Heart right ventricle (tissue), 16 donors: Measurements from ENCODE around the gene OR2A7. TPM values are rescaled to one million over a fixed set of nuclear protein-coding genes. Genes with fewer than 3 reads are reported as not detected.
"Not testable (repeated sequence)": the region's sequence is repeated elsewhere in the genome, so short reads cannot be mapped to it uniquely, and the experiment has no call there.

Source experiments
- ATAC-seq, 8 donors: fragments of 200-7000 bp; cut with Tn5 transposase; one replicate each; pipeline ENCODE4 v1.9.1; 2020; ENCODE audit warnings: mild to moderate bottlenecking in 8 of 8, moderate library complexity in 8 of 8, moderate number of reproducible peaks in 1 of 8
- DNase-seq, 2 donors: peaks; one replicate each; pipeline ENCODE4 v3.0.0-alpha.2; 2020
- H3K27ac ChIP-seq, 10 donors: fragments of 200-600 bp; sonication (generic) in 2 of 10; one replicate each; pipeline versions ENCODE4 v1.5.0 to v1.8.0; 2020 to 2022; ENCODE audit warnings: mild to moderate bottlenecking in 3 of 10
- H3K27me3 ChIP-seq, 7 donors: fragments of 200-600 bp; one replicate each; pipeline ENCODE4 v1.8.0; 2021 to 2022; ENCODE audit warnings: mild to moderate bottlenecking in 2 of 7
- H3K36me3 ChIP-seq, 9 donors: fragments of 200-600 bp; sonication (generic) in 1 of 9; one replicate each; pipeline versions ENCODE4 v1.5.0 to v1.8.0; 2020 to 2022; ENCODE audit warnings: mild to moderate bottlenecking in 2 of 9
- H3K4me1 ChIP-seq, 9 donors: fragments of 200-600 bp; sonication (generic) in 1 of 9; one replicate each; pipeline versions ENCODE4 v1.5.0 to v1.8.0; 2020 to 2022; ENCODE audit warnings: mild to moderate bottlenecking in 4 of 9
- H3K4me3 ChIP-seq, 10 donors: fragments of 200-600 bp; sonication (generic) in 2 of 10; one replicate each; pipeline versions ENCODE4 v1.5.0 to v1.8.0; 2020 to 2022; ENCODE audit warnings: mild to moderate bottlenecking in 7 of 10, moderate library complexity in 2 of 10
- H3K9me3 ChIP-seq, 11 donors: fragments of 200-600 bp in 10 of 11; sonication (generic) in 2 of 11; one replicate each; pipeline versions ENCODE4 v1.5.0 to v1.8.0; 2013 to 2022; ENCODE audit warnings: mild to moderate bottlenecking in 2 of 11, control low read depth in 1 of 11, moderate library complexity in 1 of 11
- WGBS, 2 donors: extraction: QIAGEN DNeasy Blood & Tissue Kit; methylation state at CpG; one replicate each; pipeline ENCODE4 v1.1.7; 2013; ENCODE audit warnings: inconsistent platforms in 1 of 2; 5-methylcytosine and 5-hydroxymethylcytosine counted together
- intact Hi-C, 10 donors: fragments of 100-400 bp; cut with DNase I; formaldehyde crosslinking; loops; one replicate each; pipeline versions ENCODE4 v1.11.1 to v1.14.2; 2022
- long read RNA-seq, 3 donors: library from polyadenylated mRNA; unstranded; transcript quantifications; one replicate each; pipeline ENCODE4 v2.0.0, GENCODE V29; 2020 to 2021
- polyA plus RNA-seq, 2 donors: library from polyadenylated mRNA; stranded (reverse); fragments of 200-250 nt; gene quantifications; one replicate each; pipeline ENCODE4 v1.2.3, GENCODE V29; 2013
- total RNA-seq, 10 donors: library from RNA; stranded (reverse); fragmentation: NEBNext Ultra II Directional in 3 of 10; extraction: Animal tissue kit (Norgen Biotek cat#: 25700) in 3 of 10; gene quantifications; one replicate each; pipeline versions ENCODE4 v1.2.1 to v1.2.4, GENCODE V29; 2021 to 2023
- donor health status: Arrhythmogenic right ventricular cardiomyopathy.
- donor health status: ischemic (EF 13 %, LVEDD 7.1; RV severe dilation, severe dysfunction).
- donor health status: healthy with polysubstance abuse.
- donor health status: DM: no; HTN: yes; CAD: no.
- donor health status: DM: no; HTN: no; CAD: no.
- donor health status: ischemic (EF 25% LVEDD 6.9; RV normal size, moderate dysfunction).
- donor health status: ischemic (EF 25% LVEDD 5.7; RV mildly dilated, moderate dysfunction).
- donor health status: healthy.
- donor health status: DM: yes; HTN: yes; CAD: no.
- donor health status: Ischemic cardiomyopathy.
- donor health status: ischemic (EF 35%, LVEDD 5.7; RV mildly dilated, moderate dysfunction).
- donor health status: nonischemic (EF 11% LVEDD 7.7; RV severe dilation, severe dysfunction).
- donor health status: DM: yes; HTN: yes; CAD: no.
- donor health status: PGD.
- donor health status: ischemic (EF 29% LVEDD 5.4; RV normal size, mild dysfunction).
- donor health status: nonischemic (EF 23%, LVEDD 6.1; RV moderate dilation, normal function).

The OR2A7 gene
- total RNA-seq = under 1 TPM; 0.23 to 0.56 (median 0.40) TPM
- under 1 TPM; 0.13 to 0.51 TPM for polyA plus RNA-seq
- long read RNA-seq, donor 1 = 0 reads
- long read RNA-seq, donor 2 = 0 reads
- long read RNA-seq, donor 3 = 0 reads

DNA sequence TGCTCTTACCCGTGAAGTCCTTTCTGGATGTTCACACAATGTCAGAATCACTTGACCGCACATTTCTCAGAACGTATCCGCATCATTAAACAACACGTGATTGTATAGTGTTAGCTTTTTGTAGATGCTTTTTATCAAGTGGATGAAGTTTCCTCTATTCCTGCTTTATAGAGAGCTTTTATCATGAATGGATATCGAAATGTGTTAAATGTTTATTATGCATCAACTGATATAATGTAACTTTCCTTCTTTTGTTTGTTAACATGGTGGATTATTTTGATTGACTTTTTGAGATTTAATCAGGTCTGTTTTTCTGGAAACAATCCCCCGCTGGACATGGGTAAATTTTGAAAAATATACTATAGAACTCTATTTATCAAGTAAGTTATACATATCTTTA, at the start of gene OR2A7:
OR2A7 (minus strand) TSS at position 101 of the 400 bp plus-strand sequence. CDS start 5,164 bp downstream, outside the sequence.
- 89 to 90% methylated on average over 6 of the region's 7 CpGs for WGBS, 2 donors
- ATAC-seq, H3K27ac ChIP-seq, DNase-seq, H3K27me3 ChIP-seq, H3K4me3 ChIP-seq, intact Hi-C loops, H3K9me3 ChIP-seq, H3K36me3 ChIP-seq, H3K4me1 ChIP-seq: not testable (repeated sequence)

DNA sequence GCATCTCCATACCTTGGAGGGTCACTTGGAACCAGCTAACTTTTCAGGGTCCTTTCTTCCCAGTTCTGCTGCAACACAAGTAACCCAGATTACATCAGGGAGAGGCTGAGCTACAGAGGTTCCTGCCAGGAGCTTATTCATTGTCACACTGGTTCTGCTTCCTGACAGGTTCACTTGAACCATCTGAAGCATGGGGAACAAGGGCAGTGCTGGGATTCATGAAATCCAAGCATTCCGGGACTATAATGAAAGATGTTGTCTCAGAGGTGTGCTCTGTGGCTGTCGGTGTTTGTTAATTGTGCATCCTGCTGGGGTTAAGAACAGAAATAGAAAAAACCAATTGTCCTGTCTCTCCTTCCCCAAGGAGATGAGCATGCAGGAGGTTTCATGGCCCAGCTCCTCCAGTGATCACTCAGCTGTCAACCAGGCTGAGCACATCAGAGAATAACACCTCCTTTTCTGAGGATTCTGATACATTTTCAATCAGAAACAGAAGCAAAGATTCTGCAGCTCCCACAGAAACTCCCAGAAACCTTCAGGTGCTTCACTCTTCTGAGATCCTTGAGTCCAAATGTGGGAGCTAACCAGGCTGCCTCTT, 47.4 kb upstream of the OR2A7 start, which contains the start of gene OR2A1:
OR2A1 (plus strand) TSS at position 548 of the 598 bp plus-strand sequence. CDS start 5,706 bp downstream, outside the sequence.
- H3K27me3 ChIP-seq, ATAC-seq, H3K27ac ChIP-seq, H3K4me3 ChIP-seq, DNase-seq, H3K36me3 ChIP-seq, H3K9me3 ChIP-seq, H3K4me1 ChIP-seq, intact Hi-C loops: not testable (repeated sequence)
- WGBS, 2 donors = no CpG with 5 or more reads among the region's 2 CpGs

DNA sequence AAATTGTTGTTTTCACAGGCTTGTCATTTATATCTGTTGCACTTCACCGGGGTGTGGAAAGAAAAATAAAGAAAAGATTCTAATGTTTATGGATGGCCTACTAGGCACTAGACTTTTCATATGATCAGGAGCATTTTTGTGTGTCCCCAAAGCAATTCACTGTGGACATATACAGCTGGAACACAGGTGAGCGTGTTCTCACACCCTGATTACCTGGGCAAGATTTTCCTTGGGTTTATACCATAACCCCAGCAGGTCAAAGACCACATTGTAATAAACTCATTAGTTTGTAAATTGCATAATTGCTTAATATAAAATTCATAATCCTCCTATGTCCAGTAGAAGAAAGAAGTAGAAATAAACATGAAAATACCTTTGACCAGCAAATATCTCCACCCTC, 46.6 kb upstream of the OR2A7 start:
- ATAC-seq, intact Hi-C loops: not testable (repeated sequence)

DNA sequence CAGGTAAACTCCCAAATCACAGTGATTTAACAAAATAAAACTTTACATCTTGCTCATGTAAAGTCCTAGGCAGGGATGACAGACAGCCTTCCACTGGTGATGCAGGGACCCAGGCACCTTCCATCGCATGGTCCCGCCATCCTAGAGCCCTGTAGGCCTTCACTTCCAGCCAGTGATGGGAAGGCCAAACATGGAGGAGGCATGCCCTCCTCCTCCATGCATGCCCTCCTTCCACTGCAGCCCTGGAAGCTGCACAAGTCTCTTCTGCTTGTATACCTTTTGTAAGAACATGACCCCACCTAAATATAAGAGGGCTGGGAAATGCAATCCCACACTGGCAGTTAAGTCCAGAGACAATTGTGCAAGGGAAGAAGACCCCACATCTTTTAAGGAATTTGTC, 45.1 kb upstream of the OR2A7 start:
- H3K4me1 ChIP-seq, H3K9me3 ChIP-seq, H3K27ac ChIP-seq, H3K27me3 ChIP-seq, intact Hi-C loops, ATAC-seq, H3K36me3 ChIP-seq, H3K4me3 ChIP-seq, DNase-seq: not testable (repeated sequence)
- WGBS, 2 donors = no CpG with 5 or more reads among the region's 2 CpGs

More for the DNA sequence above, 46.6 kb upstream of the OR2A7 start:
- no CpG with 5 or more reads among the region's 2 CpGs for WGBS, 2 donors
- not testable (repeated sequence) for H3K27ac ChIP-seq, H3K9me3 ChIP-seq, H3K4me3 ChIP-seq, H3K4me1 ChIP-seq, H3K27me3 ChIP-seq, H3K36me3 ChIP-seq, DNase-seq

GRCh38 chr7:144305156-144305555, 40.6 kb upstream of the OR2A7 start:
- WGBS, 2 donors = no CpG with 5 or more reads among the region's 2 CpGs
- H3K27ac ChIP-seq, ATAC-seq, DNase-seq, H3K27me3 ChIP-seq, intact Hi-C loops, H3K9me3 ChIP-seq, H3K4me1 ChIP-seq, H3K4me3 ChIP-seq, H3K36me3 ChIP-seq: not testable (repeated sequence)

DNA sequence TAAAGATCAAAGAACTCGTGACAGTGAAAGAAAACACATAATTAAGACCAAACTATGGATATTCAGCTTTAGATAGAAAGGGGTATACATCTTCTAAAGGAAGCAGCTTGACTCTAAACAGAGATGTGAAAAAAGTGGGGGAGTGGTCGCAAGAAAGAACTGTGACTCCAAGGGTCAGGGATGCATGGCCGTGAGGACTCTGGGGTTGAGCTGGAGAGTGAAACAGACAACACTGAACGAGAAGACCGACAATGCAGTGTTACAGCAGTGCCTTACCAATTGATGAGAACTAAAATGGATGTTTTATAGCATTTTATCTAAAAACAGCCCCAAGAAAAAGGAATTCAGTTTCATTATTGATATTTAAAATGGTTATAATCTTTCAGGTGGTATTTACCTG, 39.0 kb upstream of the OR2A7 start:
- DNase-seq, H3K9me3 ChIP-seq, ATAC-seq, intact Hi-C loops, H3K4me1 ChIP-seq, H3K36me3 ChIP-seq, H3K4me3 ChIP-seq, H3K27ac ChIP-seq, H3K27me3 ChIP-seq: not testable (repeated sequence)
- WGBS, 2 donors = no CpG with 5 or more reads among the region's 5 CpGs

- no CpG with 5 or more reads among the region's 1 CpG for WGBS, 2 donors
- ATAC-seq, H3K4me3 ChIP-seq, DNase-seq, H3K9me3 ChIP-seq, H3K27me3 ChIP-seq, H3K36me3 ChIP-seq, H3K4me1 ChIP-seq, intact Hi-C loops, H3K27ac ChIP-seq: not testable (repeated sequence)
Observed at GRCh38 chr7:144302578-144303303, 38.1 kb upstream of the OR2A7 start.

GRCh38 chr7:144293794-144294499, 29.4 kb upstream of the OR2A7 start:
- DNase-seq, H3K27ac ChIP-seq, H3K36me3 ChIP-seq, H3K9me3 ChIP-seq, H3K27me3 ChIP-seq, intact Hi-C loops, H3K4me1 ChIP-seq: not testable (repeated sequence)
- no CpG with 5 or more reads among the region's 60 CpGs for WGBS, 2 donors
- H3K4me3 ChIP-seq = peak overlapping the region in 1 of 10 donors; percentile 32
- ATAC-seq = peak; percentile 78 to 92 (median 84)

DNA sequence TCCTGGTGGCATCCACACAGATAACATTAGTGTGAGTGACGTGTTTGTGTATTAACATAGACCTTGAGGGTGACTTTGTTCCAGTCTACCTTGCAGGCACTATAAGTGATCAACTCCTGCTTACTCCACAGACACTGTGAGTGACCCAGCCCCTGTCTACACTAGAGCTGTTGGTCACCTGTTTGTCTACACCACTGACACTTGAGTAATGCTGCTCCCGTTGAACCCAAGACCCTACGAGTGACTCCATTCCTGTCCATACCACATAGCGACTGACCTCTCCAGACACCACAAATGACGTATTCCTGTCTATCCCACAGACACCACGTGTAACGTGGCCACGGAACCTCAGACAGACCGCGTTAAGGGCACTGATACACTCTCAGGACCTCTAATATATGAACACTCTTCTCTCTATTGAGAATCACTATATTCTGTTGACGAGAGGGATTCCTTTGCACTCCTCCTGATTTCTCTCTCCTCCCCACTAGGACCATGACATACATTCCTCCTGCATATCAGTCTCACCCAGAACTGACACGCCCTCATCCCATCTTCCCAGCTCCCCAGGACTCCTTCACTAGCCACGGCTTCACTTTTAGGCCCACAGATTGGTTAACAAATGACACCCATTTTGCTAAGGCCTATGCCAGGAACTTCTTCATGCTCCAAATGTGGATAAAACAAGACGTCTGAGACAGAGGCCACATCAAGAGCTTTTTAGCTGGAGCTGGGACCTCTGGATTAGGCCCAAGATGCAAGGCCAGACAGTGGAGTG, 28.0 kb upstream of the OR2A7 start:
- ATAC-seq, H3K27me3 ChIP-seq, H3K4me3 ChIP-seq, H3K4me1 ChIP-seq, H3K9me3 ChIP-seq, H3K36me3 ChIP-seq, intact Hi-C loops, H3K27ac ChIP-seq, DNase-seq: not testable (repeated sequence)
- whole genome bisulfite sequencing, 2 donors = 94 to 97% methylated on average over 2 of the region's 14 CpGs

DNA sequence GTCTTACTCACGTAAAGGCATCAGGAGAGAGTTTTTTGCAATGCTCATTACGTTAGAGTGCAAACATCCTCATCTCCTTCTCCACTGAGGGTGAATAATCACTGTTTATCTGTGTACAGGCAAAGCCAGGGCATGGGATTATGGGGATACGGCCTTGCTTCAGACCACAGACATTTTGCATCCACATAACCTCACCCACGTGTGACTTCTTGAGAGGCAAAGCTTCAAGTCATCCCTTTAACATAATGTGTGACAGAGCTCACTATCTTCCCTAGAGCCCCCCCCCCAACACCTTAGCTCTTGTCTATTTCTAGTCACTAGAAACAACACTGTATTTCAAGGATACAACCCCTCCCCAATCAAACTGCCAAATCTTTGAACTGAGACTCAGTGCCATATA, 27.0 kb upstream of the OR2A7 start:
- H3K9me3 ChIP-seq, H3K4me1 ChIP-seq, intact Hi-C loops, ATAC-seq, H3K27ac ChIP-seq, DNase-seq, H3K4me3 ChIP-seq, H3K27me3 ChIP-seq, H3K36me3 ChIP-seq: not testable (repeated sequence)
- WGBS, 2 donors = 40 to 59% methylated on average over 2 of the region's 4 CpGs
